ENCODE measurements around the gene KDSR. TPM values are rescaled to one million over a fixed set of nuclear protein-coding genes. Genes with fewer than 3 reads are reported as not detected.

The KDSR gene
- total RNA-seq, 1 donor from 2014 or later: 52.8 TPM

DNA sequence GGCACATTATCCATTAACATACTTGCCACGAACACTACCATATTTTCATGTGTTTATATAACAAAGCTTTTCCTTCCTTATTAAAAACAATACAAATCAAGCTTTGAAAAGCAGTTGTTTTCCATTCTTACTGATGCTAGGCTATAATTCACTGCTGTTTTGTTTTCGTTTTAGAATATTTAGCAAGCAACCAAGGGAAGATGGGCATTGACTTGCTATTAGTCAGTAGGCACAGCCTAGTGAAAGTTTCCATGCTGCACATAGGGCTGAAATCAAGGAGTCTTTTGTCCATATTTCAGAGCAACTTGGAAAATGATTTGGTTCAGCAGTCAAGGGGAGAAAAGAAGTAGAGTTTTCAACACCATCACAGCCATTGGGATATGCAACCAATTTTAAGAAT lies 78.7 kb downstream of the KDSR start:
- no peak for DNase-seq (ENCODE audit: low spot score in 2 of 2, unreplicated experiment in 2 of 2)
- H3K27me3 Mint-ChIP-seq (ENCODE audit: low read depth): no peaks in the 10 kb centered on the region
- no peaks in the 10 kb centered on the region for H3K9me3 Mint-ChIP-seq
- H3K4me1 Mint-ChIP-seq: peaks cover 9% of the 10 kb centered on the region
- no peak overlapping the region for H3K27ac Mint-ChIP-seq
- TF ChIP-seq CTCF (IDR thresholded peaks at IDR 0.05; ENCODE audit: unreplicated experiment): no peak
- H3K36me3 Mint-ChIP-seq: no peaks in the 10 kb centered on the region
- no peak overlapping the region for H3K4me3 Mint-ChIP-seq

GRCh38 chr18:63287691-63288220 lies 79.2 kb downstream of the KDSR start:
- Mint-ChIP-seq H3K27me3 (ENCODE audit: low read depth) (no peaks in the 10 kb centered on the region), H3K4me3 (no peak overlapping the region), H3K36me3 (no peaks in the 10 kb centered on the region), H3K9me3 (no peaks in the 10 kb centered on the region), H3K4me1 (peaks cover 9% of the 10 kb centered on the region), H3K27ac (no peak overlapping the region)
- TF ChIP-seq CTCF (IDR thresholded peaks at IDR 0.05; ENCODE audit: unreplicated experiment): no peak
- no peak for DNase-seq (ENCODE audit: low spot score in 2 of 2, unreplicated experiment in 2 of 2)

GRCh38 chr18:63286926-63287325 lies 80.1 kb downstream of the KDSR start:
- TF ChIP-seq CTCF (IDR thresholded peaks at IDR 0.05; ENCODE audit: unreplicated experiment): no peak
- Mint-ChIP-seq H3K27ac (no peak overlapping the region), H3K4me1 (peaks cover 9% of the 10 kb centered on the region), H3K4me3 (no peak overlapping the region), H3K9me3 (no peaks in the 10 kb centered on the region), H3K27me3 (ENCODE audit: low read depth) (no peaks in the 10 kb centered on the region), H3K36me3 (no peaks in the 10 kb centered on the region)
- DNase-seq (ENCODE audit: low spot score in 2 of 2, unreplicated experiment in 2 of 2): no peak

GRCh38 chr18:63284827-63285733 lies 81.9 kb downstream of the KDSR start:
- Mint-ChIP-seq H3K4me1 (peaks cover 2% of the 10 kb centered on the region), H3K27me3 (ENCODE audit: low read depth) (no peaks in the 10 kb centered on the region), H3K27ac (no peak overlapping the region), H3K4me3 (no peak overlapping the region), H3K9me3 (peaks cover 3% of the 10 kb centered on the region), H3K36me3 (peaks cover 3% of the 10 kb centered on the region)
- DNase-seq (ENCODE audit: low spot score in 2 of 2, unreplicated experiment in 2 of 2): no peak
- TF ChIP-seq CTCF (IDR thresholded peaks at IDR 0.05; ENCODE audit: unreplicated experiment): no peak

DNA sequence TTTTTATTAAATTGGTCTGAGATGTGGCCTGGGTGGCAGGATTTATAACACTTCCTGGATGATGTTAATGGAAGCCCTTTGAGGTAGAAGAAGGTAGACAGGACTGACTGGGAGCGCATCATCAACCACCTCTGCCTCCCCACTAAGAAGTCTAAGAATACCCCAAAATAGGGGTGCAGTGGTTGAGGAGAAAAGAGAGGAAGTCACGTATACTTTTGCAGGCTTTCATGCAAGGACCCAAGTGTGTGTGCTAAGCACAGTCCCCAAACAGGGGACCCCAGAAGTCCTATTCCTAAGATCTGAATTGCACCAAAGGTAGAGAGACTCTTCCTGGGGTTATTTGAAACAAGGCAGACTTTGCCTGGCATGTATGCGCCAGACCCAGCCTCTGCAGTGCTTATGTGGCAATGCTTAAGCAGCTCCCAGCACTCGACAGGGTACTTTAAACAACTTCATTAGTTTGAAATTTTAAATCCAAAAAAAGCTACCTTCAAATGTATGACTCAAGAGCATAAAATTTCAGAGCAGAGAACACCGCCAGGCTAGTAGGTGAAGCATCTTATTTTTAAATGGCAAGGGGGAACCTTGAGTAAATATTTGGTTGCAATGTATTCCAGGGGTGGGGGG lies 82.7 kb downstream of the KDSR start:
- Mint-ChIP-seq H3K27ac (no peak overlapping the region), H3K36me3 (peaks cover 3% of the 10 kb centered on the region), H3K9me3 (peaks cover 3% of the 10 kb centered on the region), H3K4me1 (no peaks in the 10 kb centered on the region), H3K4me3 (no peak overlapping the region), H3K27me3 (ENCODE audit: low read depth) (no peaks in the 10 kb centered on the region)
- DNase-seq (ENCODE audit: low spot score in 2 of 2, unreplicated experiment in 2 of 2): no peak
- TF ChIP-seq CTCF (IDR thresholded peaks at IDR 0.05; ENCODE audit: unreplicated experiment): no peak

Measured in mesothelial cell of epicardium (in vitro differentiated cells).